KBM-7 (cell line): ENCODE measurements around the gene HAGH.

Experiments used
- DNase-seq: peaks from one replicate; pipeline ENCODE4 v3.0.0-alpha.2; 2015
- in situ Hi-C: fragments of 300-500 bp; cut with MboI; formaldehyde crosslinking; loops from 2 replicates; pipeline ENCODE4 v1.14.3; 2020; ENCODE audit warnings: low sequenced_read_pairs, low pct_unique_long_range_greater_than_20kb, mixed read lengths

Gene HAGH

GRCh38 chr16:1834096-1834495 lies 7.5 kb upstream of the HAGH start:
- DNase-seq = no peak
- in situ Hi-C loops = no loop called here

- no peak for DNase-seq
- in situ Hi-C loops = no loop called here
These were observed 6.3 kb upstream of the HAGH start for GRCh38 chr16:1832838-1833454.

GRCh38 chr16:1831186-1832075 lies 4.8 kb upstream of the HAGH start:
- in situ Hi-C loops = no loop called here
- no peak for DNase-seq

GRCh38 chr16:1830213-1830612 lies 3.6 kb upstream of the HAGH start:
- in situ Hi-C loops = no loop called here
- no peak for DNase-seq

- in situ Hi-C loops = no loop called here
- no peak for DNase-seq
These were observed 2.2 kb upstream of the HAGH start for GRCh38 chr16:1828645-1829410.

GRCh38 chr16:1825864-1826690 lies 548 bp downstream of the HAGH start:
- in situ Hi-C loops = no loop called here
- DNase-seq = peak; percentile 51

GRCh38 chr16:1825381-1825863 lies 1.2 kb downstream of the HAGH start:
- in situ Hi-C loops = no loop called here
- no peak for DNase-seq

- peak; percentile 53 for DNase-seq
These were observed 2.8 kb downstream of the HAGH start for GRCh38 chr16:1823821-1824220.

GRCh38 chr16:1822801-1823200 lies 3.8 kb downstream of the HAGH start:
- no peak for DNase-seq
- in situ Hi-C loops = no loop called here

More at GRCh38 chr16:1823821-1824220, 2.8 kb downstream of the HAGH start:
- in situ Hi-C loops = no loop called here

- in situ Hi-C loops = no loop called here
- no peak for DNase-seq
These were observed 4.6 kb downstream of the HAGH start for GRCh38 chr16:1821861-1822611.

GRCh38 chr16:1820946-1821290 lies 5.7 kb downstream of the HAGH start:
- no peak for DNase-seq
- in situ Hi-C loops = no loop called here

GRCh38 chr16:1820096-1820945 lies 6.3 kb downstream of the HAGH start:
- no peak for DNase-seq
- in situ Hi-C loops = no loop called here

- no peak for DNase-seq
- in situ Hi-C loops = no loop called here
These were observed 7.0 kb downstream of the HAGH start for GRCh38 chr16:1819611-1820010.

GRCh38 chr16:1818873-1819525 lies 7.6 kb downstream of the HAGH start:
- DNase-seq = no peak
- in situ Hi-C loops = no loop called here

GRCh38 chr16:1818204-1818872 lies 8.3 kb downstream of the HAGH start:
- DNase-seq = no peak
- in situ Hi-C loops = no loop called here

- in situ Hi-C loops = no loop called here
These were observed 8.9 kb downstream of the HAGH start for GRCh38 chr16:1817716-1818115.

GRCh38 chr16:1817276-1817589 lies 9.4 kb downstream of the HAGH start:
- in situ Hi-C loops = no loop called here
- DNase-seq = no peak

More at GRCh38 chr16:1817716-1818115, 8.9 kb downstream of the HAGH start:
- no peak for DNase-seq
